ENCODE results near the gene STAG1. TPM values are rescaled to one million over a fixed set of nuclear protein-coding genes. Genes with fewer than 3 reads are reported as not detected.

Gene STAG1
- total and polyA plus RNA-seq, 2 of the 13 experiments (the other 11 are each of a cell fraction or from before 2014, with no cell fraction given): 6.2 to 25.9 TPM

DNA sequence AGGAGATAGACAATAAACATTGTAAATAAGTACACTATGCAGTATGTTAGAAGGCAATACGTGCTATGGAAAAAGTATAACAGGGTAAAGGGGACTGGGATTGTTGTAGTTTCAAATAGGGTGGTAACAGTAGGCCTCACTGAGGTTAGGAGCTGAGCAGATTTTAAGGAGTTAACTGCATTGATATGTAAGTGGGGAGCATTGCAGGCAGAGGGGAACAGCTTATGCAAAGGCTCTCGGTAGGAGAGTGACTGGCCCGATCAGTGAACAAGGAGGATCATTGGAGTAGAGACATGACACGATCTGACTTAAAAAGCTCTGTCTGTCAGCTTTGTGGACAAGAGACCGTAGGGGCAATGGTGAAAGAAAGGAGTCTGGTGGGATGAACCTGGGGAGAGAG, 455.2 kb downstream of the STAG1 start (continued):
- no peak for TF ChIP-seq CBX2 (IDR thresholded peaks at IDR 0.05; ENCODE audit: low read depth, low read length)
- TF ChIP-seq CBX2 (CRISPR knock-in tag; IDR thresholded peaks at IDR 0.05; ENCODE audit: low read depth): no peak
- no peak for TF ChIP-seq SOX13 (IDR thresholded peaks at IDR 0.05)
- no peak for TF ChIP-seq SOX13 (CRISPR knock-in tag; conservative IDR thresholded peaks at IDR 0.05 in 1 of 2, IDR thresholded peaks at IDR 0.05 in 1 of 2)

DNA sequence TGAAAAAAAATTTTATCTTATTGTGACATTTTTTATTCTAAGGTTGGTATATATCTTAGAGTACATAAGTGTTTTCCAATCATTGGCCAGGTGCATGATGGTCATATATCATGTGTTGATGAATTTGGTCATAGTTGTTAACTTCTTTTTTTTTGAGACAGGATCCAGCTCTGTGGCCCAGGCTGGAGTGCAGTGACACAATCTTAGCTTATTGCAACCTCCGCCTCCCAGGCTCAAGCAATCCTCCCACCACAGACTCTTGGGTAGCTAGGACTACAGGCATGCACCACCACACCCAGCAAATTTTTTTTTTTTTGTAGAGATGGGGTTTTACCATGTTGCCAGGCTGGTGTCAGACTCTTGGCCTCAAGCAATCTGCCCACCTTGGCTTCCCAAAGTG, 458.0 kb downstream of the STAG1 start:
- Histone ChIP-seq H4K20me1 (ENCODE audit: insufficient read depth, low read length) (peaks cover 6% of the 10 kb centered on the region; the same call in 1 of the 2 replicates), H2AFZ (ENCODE audit: low read length) (no peak overlapping the region), H3K9me3 (ENCODE audit: low read length) (no peaks in the 10 kb centered on the region), H3K27me3 (ENCODE audit: control insufficient read depth in 1 of 2, insufficient read depth in 2 of 2, low read length in 2 of 2) (no peaks in the 10 kb centered on the region), H3K36me3 (replicated peaks in 1 of 2; ENCODE audit: control insufficient read depth in 1 of 2, insufficient read depth in 2 of 2, low read length in 2 of 2) (peaks cover 10 to 32% of the 10 kb centered on the region in 2 experiments), H3K4me3 (replicated peaks in 1 of 3; ENCODE audit: insufficient read depth in 1 of 3, low read depth in 2 of 3, low read length in 3 of 3) (no peak overlapping the region), H3K27ac (ENCODE audit: extremely low read length, insufficient read depth, low read length) (no peak overlapping the region), H3K4me2 (ENCODE audit: low read depth, low read length) (no peak overlapping the region), H3K9ac (ENCODE audit: insufficient read depth, low read depth, low read length) (no peak overlapping the region), H3K79me2 (ENCODE audit: insufficient read depth, low read length) (no peaks in the 10 kb centered on the region), H3K4me1 (ENCODE audit: insufficient read depth, low read length) (peaks cover 10% of the 10 kb centered on the region)
- ATAC-seq (no peak), FAIRE-seq (no peak), DNase-seq (ENCODE audit: low spot score) (no peak)
- ChIA-PET POLR2A (no interaction called here), CTCF (ENCODE audit: low intra/inter-chr PET ratio, low total read pairs) (no interaction called here)
- intact Hi-C loops (cut with micrococcal nuclease; ENCODE audit: unreplicated experiment) (no loop called here), in situ Hi-C loops (cut with HindIII; ENCODE audit: extremely low pct_ligation_motif_present, low pct_unique_long_range_greater_than_20kb) (no loop called here)
- WGBS (ENCODE audit: low lambda C conversion rate): 100% methylated on average over 1 of the region's 1 CpG
- TF ChIP-seq ZSCAN29 (CRISPR knock-in tag; conservative IDR thresholded peaks at IDR 0.05) (no peak), PRMT3 (CRISPR knock-in tag; IDR thresholded peaks at IDR 0.05; ENCODE audit: borderline replicate concordance, low read depth) (no peak), EP300 (IDR thresholded peaks at IDR 0.05; ENCODE audit: low read depth in 2 of 2, low read length in 2 of 2) (no peak), EP300 (CRISPR knock-in tag; IDR thresholded peaks at IDR 0.05; ENCODE audit: borderline replicate concordance) (no peak), WIZ (CRISPR knock-in tag; IDR thresholded peaks at IDR 0.05) (no peak), SP4 (CRISPR knock-in tag; IDR thresholded peaks at IDR 0.05) (no peak), ARNTL (CRISPR knock-in tag; IDR thresholded peaks at IDR 0.05) (no peak), REPIN1 (CRISPR knock-in tag; IDR thresholded peaks at IDR 0.05; ENCODE audit: borderline replicate concordance, low read depth) (no peak), ZKSCAN8 (CRISPR knock-in tag; IDR thresholded peaks at IDR 0.05; ENCODE audit: borderline replicate concordance) (no peak), KLF15 (CRISPR knock-in tag; IDR thresholded peaks at IDR 0.05; ENCODE audit: borderline replicate concordance) (no peak), BHLHE40 (IDR thresholded peaks at IDR 0.05; ENCODE audit: low read length) (no peak), BRCA1 (CRISPR knock-in tag; IDR thresholded peaks at IDR 0.05) (no peak), ZSCAN20 (CRISPR knock-in tag; IDR thresholded peaks at IDR 0.05; ENCODE audit: borderline replicate concordance) (no peak)
- TF ChIP-seq, protein P1, sequence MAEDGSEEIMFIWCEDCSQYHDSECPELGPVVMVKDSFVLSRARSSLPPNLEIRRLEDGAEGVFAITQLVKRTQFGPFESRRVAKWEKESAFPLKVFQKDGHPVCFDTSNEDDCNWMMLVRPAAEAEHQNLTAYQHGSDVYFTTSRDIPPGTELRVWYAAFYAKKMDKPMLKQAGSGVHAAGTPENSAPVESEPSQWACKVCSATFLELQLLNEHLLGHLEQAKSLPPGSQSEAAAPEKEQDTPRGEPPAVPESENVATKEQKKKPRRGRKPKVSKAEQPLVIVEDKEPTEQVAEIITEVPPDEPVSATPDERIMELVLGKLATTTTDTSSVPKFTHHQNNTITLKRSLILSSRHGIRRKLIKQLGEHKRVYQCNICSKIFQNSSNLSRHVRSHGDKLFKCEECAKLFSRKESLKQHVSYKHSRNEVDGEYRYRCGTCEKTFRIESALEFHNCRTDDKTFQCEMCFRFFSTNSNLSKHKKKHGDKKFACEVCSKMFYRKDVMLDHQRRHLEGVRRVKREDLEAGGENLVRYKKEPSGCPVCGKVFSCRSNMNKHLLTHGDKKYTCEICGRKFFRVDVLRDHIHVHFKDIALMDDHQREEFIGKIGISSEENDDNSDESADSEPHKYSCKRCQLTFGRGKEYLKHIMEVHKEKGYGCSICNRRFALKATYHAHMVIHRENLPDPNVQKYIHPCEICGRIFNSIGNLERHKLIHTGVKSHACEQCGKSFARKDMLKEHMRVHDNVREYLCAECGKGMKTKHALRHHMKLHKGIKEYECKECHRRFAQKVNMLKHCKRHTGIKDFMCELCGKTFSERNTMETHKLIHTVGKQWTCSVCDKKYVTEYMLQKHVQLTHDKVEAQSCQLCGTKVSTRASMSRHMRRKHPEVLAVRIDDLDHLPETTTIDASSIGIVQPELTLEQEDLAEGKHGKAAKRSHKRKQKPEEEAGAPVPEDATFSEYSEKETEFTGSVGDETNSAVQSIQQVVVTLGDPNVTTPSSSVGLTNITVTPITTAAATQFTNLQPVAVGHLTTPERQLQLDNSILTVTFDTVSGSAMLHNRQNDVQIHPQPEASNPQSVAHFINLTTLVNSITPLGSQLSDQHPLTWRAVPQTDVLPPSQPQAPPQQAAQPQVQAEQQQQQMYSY (CRISPR knock-in tag; IDR thresholded peaks at IDR 0.05): no peak
- TF ChIP-seq, protein P2, sequence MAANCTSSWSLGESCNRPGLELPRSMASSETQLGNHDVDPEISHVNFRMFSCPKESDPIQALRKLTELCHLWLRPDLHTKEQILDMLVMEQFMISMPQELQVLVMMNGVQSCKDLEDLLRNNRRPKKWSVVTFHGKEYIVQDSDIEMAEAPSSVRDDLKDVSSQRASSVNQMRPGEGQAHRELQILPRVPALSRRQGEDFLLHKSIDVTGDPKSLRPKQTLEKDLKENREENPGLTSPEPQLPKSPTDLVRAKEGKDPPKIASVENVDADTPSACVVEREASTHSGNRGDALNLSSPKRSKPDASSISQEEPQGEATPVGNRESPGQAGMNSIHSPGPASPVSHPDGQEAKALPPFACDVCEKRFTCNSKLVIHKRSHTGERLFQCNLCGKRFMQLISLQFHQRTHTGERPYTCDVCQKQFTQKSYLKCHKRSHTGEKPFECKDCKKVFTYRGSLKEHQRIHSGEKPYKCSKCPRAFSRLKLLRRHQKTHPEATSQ (CRISPR knock-in tag; IDR thresholded peaks at IDR 0.05; ENCODE audit: borderline replicate concordance): no peak
- no TSS peak for BruUV-seq (replicated peaks)

Measured in HepG2 (cell line).